GM18502 (cell line): ENCODE data around the gene MYO9B.

ENCODE experiments used
- ATAC-seq: cut with Tn5 transposase; IDR thresholded peaks from one replicate; pipeline ENCODE4 v1.9.1; 2021; ENCODE audit warnings: mild to moderate bottlenecking; ENCODE audit not compliant: unreplicated experiment, poor library complexity

The MYO9B gene

DNA sequence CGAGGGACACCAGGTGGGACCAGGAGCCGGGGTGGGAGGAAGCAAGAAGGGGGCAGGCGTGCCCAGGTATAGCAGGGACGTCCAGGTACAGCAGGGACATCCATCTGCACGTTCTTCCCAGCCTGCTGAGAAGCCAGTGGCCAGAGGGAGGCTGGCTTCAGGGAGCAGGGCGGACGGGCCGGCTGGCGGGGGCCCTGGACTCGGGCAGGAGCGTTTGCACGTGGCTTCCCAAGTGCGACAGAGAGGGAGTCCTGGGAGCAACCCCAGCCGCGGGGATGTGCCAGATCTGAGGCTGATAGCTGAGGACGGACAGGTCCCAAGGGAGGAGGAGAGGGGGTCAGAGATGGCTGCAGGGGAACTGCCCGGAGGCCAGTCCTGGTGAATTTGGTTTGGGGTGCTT lies 36.7 kb downstream of the MYO9B start:
- ATAC-seq, result no peak

GRCh38 chr19:17112700-17113099 lies 37.1 kb downstream of the MYO9B start:
- ATAC-seq, result no peak

- ATAC-seq, result no peak
These were observed 37.7 kb downstream of the MYO9B start for GRCh38 chr19:17113127-17113785.

DNA sequence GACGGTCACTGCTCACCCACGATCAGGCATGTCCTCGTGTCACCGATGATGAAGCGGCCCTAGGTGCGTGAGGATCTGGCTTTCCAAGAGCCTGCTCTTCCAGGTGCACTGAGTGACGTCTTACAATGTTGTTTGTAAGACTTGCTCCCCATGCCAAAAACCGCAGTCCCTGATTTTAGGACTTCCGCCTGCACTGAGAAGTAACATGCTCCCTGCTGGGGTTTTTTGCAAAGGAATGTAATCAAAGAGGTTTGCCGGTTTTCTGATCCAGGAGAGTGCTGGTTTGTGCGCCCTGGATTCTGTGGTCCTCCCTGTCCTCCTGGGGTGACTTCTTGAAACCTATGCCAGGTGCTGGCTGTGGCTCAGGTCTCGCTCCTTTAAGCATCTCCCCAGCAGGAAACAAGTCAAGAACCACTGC lies 38.8 kb downstream of the MYO9B start:
- ATAC-seq, result no peak

- no peak for ATAC-seq
These were observed 41.6 kb downstream of the MYO9B start for GRCh38 chr19:17116996-17117702.

DNA sequence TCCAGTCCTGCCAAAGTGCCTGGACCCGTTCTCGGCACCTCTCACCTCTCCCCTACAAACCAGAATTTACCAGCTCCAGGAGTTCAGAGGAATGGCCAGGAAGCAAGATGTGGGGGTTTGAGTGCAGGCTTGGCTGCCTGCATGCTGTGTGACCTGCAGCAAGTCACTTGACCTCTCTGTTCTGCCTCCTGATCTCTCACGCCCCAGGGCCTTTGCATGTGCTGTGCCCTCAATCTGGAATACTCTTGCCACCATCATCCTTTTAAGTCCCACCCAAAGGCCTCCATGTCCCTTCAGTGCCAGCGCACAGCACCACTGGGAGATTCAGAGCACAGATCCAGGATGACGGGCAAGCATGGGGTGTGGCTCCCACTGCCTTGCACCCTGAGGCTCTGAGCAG lies 43.4 kb downstream of the MYO9B start:
- no peak for ATAC-seq

DNA sequence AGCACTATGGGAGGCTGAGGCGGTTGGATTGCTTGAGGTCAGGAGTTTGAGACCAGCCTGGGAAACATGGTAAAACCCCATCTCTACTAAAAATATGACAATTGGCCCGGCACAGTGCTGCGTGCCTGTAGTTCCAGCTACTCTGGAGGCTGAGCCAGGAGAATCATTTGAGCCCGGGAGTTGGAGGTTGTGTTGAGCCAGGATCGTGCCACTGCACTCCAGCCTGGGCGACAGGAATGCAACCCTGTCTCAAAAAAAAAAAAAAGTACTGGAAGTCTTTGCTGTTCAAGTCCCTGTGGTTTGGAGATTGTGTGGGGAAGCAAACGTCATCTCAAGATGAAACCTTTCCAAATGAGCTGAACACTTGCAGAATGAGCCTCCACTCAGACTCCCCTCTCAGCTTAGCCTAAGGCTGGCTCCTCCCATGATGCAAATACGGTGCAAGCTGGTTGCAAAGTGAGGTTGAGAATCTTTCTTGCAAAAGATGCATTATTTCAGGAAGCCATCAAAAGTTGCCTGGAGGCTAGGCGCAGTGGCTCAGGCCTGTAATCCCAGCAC lies 46.2 kb downstream of the MYO9B start:
- ATAC-seq, result no peak

DNA sequence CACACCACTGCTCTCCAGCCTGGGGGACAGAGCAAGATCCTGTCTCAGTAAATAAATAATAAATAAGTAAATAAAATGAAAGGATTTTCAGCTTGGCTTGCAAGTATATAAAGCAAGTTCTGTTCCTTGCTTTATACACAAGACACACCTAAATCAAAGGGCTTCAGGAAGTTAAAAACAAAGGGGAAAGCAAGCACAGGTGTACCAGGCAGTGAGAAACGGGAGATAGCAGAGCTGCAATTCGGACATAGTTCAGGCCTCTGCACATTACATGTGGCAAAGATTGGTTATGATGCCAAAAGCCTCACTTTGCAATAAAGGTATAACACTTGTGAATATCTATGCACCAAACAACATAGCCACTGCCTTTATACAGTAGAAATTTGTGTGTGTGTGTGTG lies 47.5 kb downstream of the MYO9B start:
- ATAC-seq, result no peak

- ATAC-seq, result no peak
These were observed 48.4 kb downstream of the MYO9B start for GRCh38 chr19:17124025-17124424.

DNA sequence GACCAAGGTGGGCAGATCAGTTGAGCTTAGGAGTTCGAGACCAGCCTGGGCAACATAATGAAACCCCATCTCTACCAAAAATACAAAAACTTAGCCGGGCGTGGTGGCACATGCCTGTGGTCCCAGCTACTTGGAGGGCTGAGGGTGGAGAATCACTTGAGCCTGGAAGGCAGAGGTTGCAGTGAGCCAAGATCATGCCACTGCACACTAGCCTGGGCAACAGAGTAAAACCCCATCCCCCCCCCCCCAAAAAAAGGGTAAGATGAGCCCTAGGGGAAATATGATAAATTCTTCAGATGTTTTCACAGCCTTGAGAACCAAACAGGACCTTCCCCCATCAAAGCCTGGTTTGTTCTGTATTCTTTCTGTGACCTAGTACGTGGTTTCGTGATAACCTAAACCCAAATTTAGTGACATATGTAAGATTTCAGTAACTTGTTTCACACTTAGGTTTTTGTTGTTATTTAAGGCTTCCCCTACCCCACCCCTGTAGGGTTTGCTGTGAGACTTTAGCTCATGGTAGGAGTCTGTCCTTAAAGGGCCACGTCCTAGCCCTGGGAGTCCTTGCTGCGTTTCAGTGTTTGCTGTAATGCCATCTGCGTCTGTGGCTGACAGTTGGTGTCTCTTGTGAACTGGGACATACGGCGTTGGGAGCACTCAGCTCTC lies 49.6 kb downstream of the MYO9B start:
- peak; percentile 56 for ATAC-seq

DNA sequence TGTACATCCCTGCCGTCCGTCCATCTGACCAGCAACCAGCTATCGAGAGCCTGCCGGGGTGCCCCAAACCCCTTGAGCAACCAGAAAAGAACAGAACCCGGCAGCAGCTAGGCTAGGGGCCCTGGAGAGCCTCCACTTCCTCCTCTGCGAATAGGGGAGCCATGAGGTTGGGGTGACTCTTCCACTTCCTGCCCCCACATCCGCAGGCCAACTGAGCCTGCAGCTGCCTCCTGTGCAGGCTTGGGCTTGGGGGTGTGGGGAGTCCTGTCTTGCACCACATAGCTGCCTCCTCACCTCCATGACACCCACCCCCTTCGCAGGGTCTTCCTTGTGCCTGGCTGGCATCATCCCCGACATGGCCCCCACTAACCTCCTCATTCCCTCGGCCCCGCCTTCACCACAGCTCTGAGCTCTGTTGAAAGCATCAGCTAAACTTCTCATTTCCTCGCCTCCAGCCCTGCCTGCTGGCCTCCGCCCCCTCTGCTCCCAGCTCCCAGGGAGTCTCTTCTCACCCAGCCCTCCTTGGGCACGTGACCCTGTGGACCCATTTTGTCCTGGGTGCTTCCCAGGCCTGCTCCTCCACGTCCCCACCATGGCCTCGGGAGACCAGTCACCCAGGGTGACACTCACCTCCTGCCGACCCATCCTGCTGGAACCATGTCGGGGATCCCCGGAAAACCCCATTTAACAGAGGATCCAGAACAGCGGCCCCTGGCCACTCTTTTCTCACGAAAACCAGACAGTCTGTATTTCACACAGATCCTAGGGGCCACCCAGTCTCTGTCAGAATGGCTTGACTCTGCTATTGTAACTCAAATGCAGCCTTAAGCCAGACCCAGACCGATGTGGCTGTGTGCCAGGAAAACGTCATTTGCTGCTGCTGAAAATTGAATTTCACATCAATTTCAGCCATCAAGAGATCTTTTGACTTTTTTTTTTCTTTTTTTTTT lies 50.4 kb downstream of the MYO9B start:
- ATAC-seq, result peak; percentile 63

- ATAC-seq, result no peak
These were observed 52.1 kb downstream of the MYO9B start for GRCh38 chr19:17127671-17128070.

GRCh38 chr19:17128403-17128802 lies 52.8 kb downstream of the MYO9B start:
- no peak for ATAC-seq

GRCh38 chr19:17128820-17129219 lies 53.2 kb downstream of the MYO9B start:
- no peak for ATAC-seq

GRCh38 chr19:17129377-17129776 lies 53.8 kb downstream of the MYO9B start:
- ATAC-seq, result no peak

- ATAC-seq, result peak; percentile 63
These were observed 59.6 kb downstream of the MYO9B start for GRCh38 chr19:17135001-17135853.

GRCh38 chr19:17136021-17136420 lies 60.4 kb downstream of the MYO9B start:
- no peak for ATAC-seq

DNA sequence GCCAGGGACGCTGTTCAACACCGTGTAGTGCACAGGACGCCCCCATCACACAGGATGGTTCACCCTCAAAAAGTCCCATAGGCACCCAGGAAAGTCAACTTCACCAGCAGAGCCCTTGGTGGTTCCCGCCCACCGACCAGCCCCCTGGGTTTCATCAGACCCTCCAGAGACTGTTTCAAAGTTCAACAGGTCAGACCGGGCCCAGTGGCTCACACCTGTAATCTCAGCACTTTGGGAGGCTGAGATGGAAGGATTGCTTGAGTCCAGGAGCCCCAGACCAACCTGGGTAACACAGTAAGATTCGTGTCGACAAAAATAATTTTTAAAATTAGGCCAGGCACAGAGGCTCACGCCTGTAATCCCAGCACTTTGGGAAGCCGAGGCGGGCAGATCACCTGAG lies 61.0 kb downstream of the MYO9B start:
- no peak for ATAC-seq

DNA sequence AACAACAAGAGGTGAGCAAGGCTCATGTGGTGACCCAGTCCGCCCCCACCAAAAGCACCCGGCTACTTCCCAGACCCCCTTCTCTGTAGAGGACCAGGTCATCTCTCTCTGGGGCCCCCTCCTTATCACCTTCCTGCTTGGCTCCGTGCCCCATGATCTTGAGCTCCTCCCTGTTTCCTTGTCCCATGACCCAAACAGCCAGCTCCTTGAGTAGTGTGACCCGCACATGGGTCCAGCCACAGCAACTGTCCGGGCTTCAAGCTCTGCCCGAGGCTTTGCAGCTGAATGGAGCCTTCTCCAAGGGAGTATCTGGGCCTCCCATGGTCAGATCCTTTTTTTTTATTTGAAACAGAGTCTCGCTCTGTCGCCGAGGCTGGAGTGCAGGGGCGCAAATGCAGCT lies 61.8 kb downstream of the MYO9B start:
- no peak for ATAC-seq
